Fibroblast of skin of right quadriceps (primary cell): Measurements from ENCODE around the gene MAEA.
A peak's percentile ranks its signal among the peaks of the same experiment; 100 is the strongest.

Source experiments
- DNase-seq: peaks from one replicate; pipeline ENCODE4 v3.0.0-alpha.2; 2013

Gene MAEA

GRCh38 chr4:1355378-1355777, 65.7 kb downstream of the MAEA start:
- DNase-seq, result no peak

GRCh38 chr4:1356181-1356998, 66.7 kb downstream of the MAEA start:
- DNase-seq, result peak; percentile 39

GRCh38 chr4:1357356-1358248, 67.9 kb downstream of the MAEA start:
- no peak for DNase-seq

- DNase-seq, result no peak
Measured at GRCh38 chr4:1358421-1359143, 68.9 kb downstream of the MAEA start.

GRCh38 chr4:1359144-1359501, 69.4 kb downstream of the MAEA start:
- DNase-seq, result peak; percentile 81

GRCh38 chr4:1359976-1360375, 70.3 kb downstream of the MAEA start:
- no peak for DNase-seq

- DNase-seq, result peak; percentile 70
Measured at GRCh38 chr4:1360423-1361283, 71.0 kb downstream of the MAEA start.

- DNase-seq, result no peak
Measured at GRCh38 chr4:1361431-1361830, 71.7 kb downstream of the MAEA start.

GRCh38 chr4:1362046-1362445, 72.4 kb downstream of the MAEA start:
- DNase-seq, result no peak

GRCh38 chr4:1362521-1362920, 72.8 kb downstream of the MAEA start:
- no peak for DNase-seq

GRCh38 chr4:1363513-1363912, 73.8 kb downstream of the MAEA start:
- no peak for DNase-seq

GRCh38 chr4:1364217-1364616, 74.5 kb downstream of the MAEA start:
- DNase-seq, result no peak

- no peak for DNase-seq
Measured at GRCh38 chr4:1364748-1365147, 75.1 kb downstream of the MAEA start.

GRCh38 chr4:1365271-1366178, 75.8 kb downstream of the MAEA start:
- no peak for DNase-seq

GRCh38 chr4:1366371-1367229, 76.9 kb downstream of the MAEA start:
- DNase-seq, result no peak

- no peak for DNase-seq
Measured at GRCh38 chr4:1367230-1367935, 77.7 kb downstream of the MAEA start.

GRCh38 chr4:1367936-1368289, 78.2 kb downstream of the MAEA start:
- DNase-seq, result no peak

GRCh38 chr4:1368421-1369090, 78.9 kb downstream of the MAEA start:
- no peak for DNase-seq

GRCh38 chr4:1369091-1369450, 79.4 kb downstream of the MAEA start:
- no peak for DNase-seq
